Measurements from ENCODE around the gene FOXJ3. TPM values are rescaled to one million over a fixed set of nuclear protein-coding genes. Genes with fewer than 3 reads are reported as not detected.

FOXJ3 gene
- total and polyA plus RNA-seq, 2 of the 8 experiments (the other 6 are each of a cell fraction or from before 2014, with no cell fraction given): 48.6 to 51.9 TPM

DNA sequence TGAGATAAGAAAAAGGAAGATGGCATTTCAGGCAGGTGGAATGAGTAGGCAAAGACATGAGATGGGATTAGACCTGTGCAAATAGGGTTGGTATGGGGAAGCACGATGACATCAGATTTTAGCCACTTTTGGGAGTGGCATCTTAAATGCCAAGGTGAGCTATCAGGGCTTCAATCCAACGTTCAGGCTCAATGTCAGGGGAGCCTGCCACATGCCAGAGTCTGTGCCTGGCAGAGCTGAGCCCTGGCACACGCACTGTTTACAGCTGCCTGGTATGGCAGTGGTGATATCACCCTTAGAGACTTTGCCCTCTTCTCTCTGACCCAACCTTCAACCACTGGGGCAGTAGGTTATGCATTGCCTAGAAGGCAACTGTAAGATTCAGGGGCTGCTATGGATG lies 182.9 kb downstream of the FOXJ3 start:
- Histone ChIP-seq H2AK5ac (ENCODE audit: low read depth, low read length) (no peak overlapping the region), H2BK15ac (ENCODE audit: low read length) (no peak overlapping the region), H3K14ac (ENCODE audit: insufficient read length) (no peak overlapping the region), H3K4ac (replicated peaks; ENCODE audit: insufficient read length, low read depth, low read length) (no peak overlapping the region), H3K18ac (ENCODE audit: extremely low read depth, low read length) (no peak overlapping the region), H4K20me1 (replicated peaks in 1 of 2; ENCODE audit: control insufficient read depth in 1 of 2, insufficient read depth in 2 of 2, low read length in 2 of 2) (no peaks in the 10 kb centered on the region), H4K8ac (ENCODE audit: extremely low read depth, insufficient read depth, low read length) (no peak overlapping the region), H3K23me2 (ENCODE audit: low read depth, low read length) (no peaks in the 10 kb centered on the region), H2BK5ac (ENCODE audit: low read depth, low read length) (no peak overlapping the region), H3K4me2 (ENCODE audit: insufficient read depth in 1 of 2, low read depth in 2 of 2, low read length in 2 of 2) (no peak overlapping the region), H3K4me3 (ENCODE audit: extremely low read depth in 1 of 4, insufficient read depth in 2 of 4, low read depth in 3 of 4, low read length in 4 of 4) (no peak overlapping the region), H2BK20ac (ENCODE audit: low read length) (no peak overlapping the region), H4K5ac (ENCODE audit: insufficient read length, low read depth, low read length) (no peak overlapping the region), H3K9me3 (ENCODE audit: insufficient read depth in 2 of 2, low read depth in 1 of 2, low read length in 1 of 2) (no peaks in the 10 kb centered on the region), H3K27ac (ENCODE audit: low read depth, low read length) (no peak overlapping the region), H3K27me3 (replicated peaks in 1 of 4; ENCODE audit: control insufficient read depth in 3 of 4, extremely low read depth in 1 of 4, insufficient read depth in 3 of 4, low read length in 3 of 4) (no peaks in the 10 kb centered on the region), H3K56ac (replicated peaks; ENCODE audit: insufficient read length, low read depth, low read length) (no peak overlapping the region), H2BK12ac (ENCODE audit: low read depth, low read length) (no peak overlapping the region), H3K79me1 (ENCODE audit: low read depth, low read length) (no peaks in the 10 kb centered on the region), H3K9ac (replicated peaks in 1 of 4; ENCODE audit: extremely low read depth in 1 of 4, low read depth in 3 of 4, low read length in 3 of 4) (no peak overlapping the region), H3K79me2 (ENCODE audit: control insufficient read depth in 1 of 2, insufficient read depth in 2 of 2, low read length in 2 of 2) (no peaks in the 10 kb centered on the region), H3K23ac (ENCODE audit: insufficient read length) (no peak overlapping the region), H2BK120ac (replicated peaks; ENCODE audit: low read depth, low read length) (no peak overlapping the region), H4K91ac (replicated peaks; ENCODE audit: insufficient read length, low read length) (no peak overlapping the region), H3K36me3 (ENCODE audit: control insufficient read depth in 2 of 4, insufficient read depth in 4 of 4, low read length in 3 of 4) (no peaks in the 10 kb centered on the region), H3K4me1 (replicated peaks in 1 of 4; ENCODE audit: control insufficient read depth in 3 of 4, insufficient read depth in 4 of 4, low read length in 3 of 4) (no peaks in the 10 kb centered on the region), H2AFZ (ENCODE audit: low read length) (no peak overlapping the region)
- ChIA-PET CTCF (ENCODE audit: partially characterized antibody) (interaction anchor here (1.2 to 7.8 kb wide), 2 partner anchors 19 to 43 kb away, joined by 3 to 77 read pairs; no protein-coding TSS in a partner anchor), POLR2A (ENCODE audit: partially characterized antibody) (interaction anchor here (1.2 kb wide), 1 partner anchor 699 kb away, joined by 3 read pairs; no protein-coding TSS in a partner anchor)
- TF ChIP-seq, protein P1, sequence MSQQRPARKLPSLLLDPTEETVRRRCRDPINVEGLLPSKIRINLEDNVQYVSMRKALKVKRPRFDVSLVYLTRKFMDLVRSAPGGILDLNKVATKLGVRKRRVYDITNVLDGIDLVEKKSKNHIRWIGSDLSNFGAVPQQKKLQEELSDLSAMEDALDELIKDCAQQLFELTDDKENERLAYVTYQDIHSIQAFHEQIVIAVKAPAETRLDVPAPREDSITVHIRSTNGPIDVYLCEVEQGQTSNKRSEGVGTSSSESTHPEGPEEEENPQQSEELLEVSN (IDR thresholded peaks at IDR 0.05): no peak
- TF ChIP-seq CTBP2 (IDR thresholded peaks at IDR 0.05; ENCODE audit: borderline replicate concordance, insufficient read depth, insufficient read length, low read length) (no peak), EZH2 (IDR thresholded peaks at IDR 0.05; ENCODE audit: low read depth, low read length, severe bottlenecking) (no peak), BACH1 (IDR thresholded peaks at IDR 0.05; ENCODE audit: low read length) (no peak), CREB1 (IDR thresholded peaks at IDR 0.05) (no peak), KDM5A (IDR thresholded peaks at IDR 0.05; ENCODE audit: low read length) (no peak), PHF8 (conservative IDR thresholded peaks at IDR 0.05; ENCODE audit: low read depth, low read length) (no peak)
- no peak for DNase-seq (ENCODE audit: low read depth in 1 of 2, low spot score in 2 of 2)
- 84% methylated on average over 3 of the region's 3 CpGs; no CpG with 5 or more reads in 1 of the 2 experiments for WGBS, 2 experiments (ENCODE audit: extremely low coverage in 1 of 2, insufficient coverage in 1 of 2, insufficient read length in 1 of 2, insufficient replicate concordance in 2 of 2, low coverage in 1 of 2, low lambda C conversion rate in 2 of 2, missing lambda C conversion rate in 1 of 2)
- FAIRE-seq: no peak

All from H1 (cell line).